Skeletal muscle cell (primary cell): Measurements from ENCODE around the gene GCGR.

Experiments used
- DNase-seq: peaks from one replicate; pipeline ENCODE4 v3.0.0-alpha.2; 2010; ENCODE audit warnings: low read depth
- H3K4me3 ChIP-seq: 2 replicates; pipeline ENCODE4 v1.5.1; 2011; ENCODE audit warnings: low read depth, mild to moderate bottlenecking, control low read depth, low read length, moderate library complexity

GCGR gene

DNA sequence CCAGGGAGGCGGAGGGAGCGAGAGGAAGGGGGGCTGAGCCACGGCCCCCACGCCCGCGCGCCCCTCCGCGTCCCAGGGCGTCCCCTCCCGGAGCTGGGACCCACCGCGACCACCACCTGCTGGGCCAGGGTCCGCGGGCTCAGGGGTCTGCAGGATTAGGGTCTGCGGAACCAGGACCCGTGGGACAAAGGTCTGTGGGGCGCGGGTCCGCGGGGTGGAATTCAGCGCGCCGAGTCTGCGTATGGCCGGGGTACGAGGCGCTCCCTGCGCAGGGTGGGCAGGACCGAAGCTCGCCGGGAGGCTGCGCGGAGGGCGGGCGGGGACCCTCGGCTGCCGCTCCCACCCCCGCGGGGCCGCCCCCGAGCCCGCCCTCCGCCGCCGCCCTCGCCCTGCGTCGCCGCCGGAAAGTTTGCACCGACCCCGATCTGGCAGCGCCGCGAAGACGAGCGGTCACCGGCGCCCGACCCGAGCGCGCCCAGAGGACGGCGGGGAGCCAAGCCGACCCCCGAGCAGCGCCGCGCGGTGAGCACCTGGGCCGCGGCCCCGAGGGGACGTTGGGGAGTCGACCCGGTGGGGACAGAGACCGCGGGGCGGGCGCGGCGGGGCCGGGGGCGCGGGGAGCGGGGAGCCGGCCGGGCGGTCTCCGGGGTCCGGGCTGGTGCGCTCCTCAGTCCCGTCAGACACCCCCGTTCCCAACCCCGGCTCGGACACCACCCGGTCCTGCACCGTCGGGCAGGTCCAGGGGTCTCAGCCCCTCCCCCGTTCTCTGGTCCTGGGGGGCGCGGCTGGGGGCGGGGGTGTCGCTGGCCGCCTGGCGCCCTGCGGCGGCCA is at the start of gene GCGR:
GCGR (plus strand) TSS at position 423 of the 831 bp plus-strand sequence. CDS start 4,869 bp downstream, outside the sequence.
- DNase-seq, result no peak
- no peak within 1 kb of the TSS for H3K4me3 ChIP-seq

- DNase-seq, result no peak
Measured at GRCh38 chr17:81792675-81793615, 11.0 kb upstream of the GCGR start.

DNA sequence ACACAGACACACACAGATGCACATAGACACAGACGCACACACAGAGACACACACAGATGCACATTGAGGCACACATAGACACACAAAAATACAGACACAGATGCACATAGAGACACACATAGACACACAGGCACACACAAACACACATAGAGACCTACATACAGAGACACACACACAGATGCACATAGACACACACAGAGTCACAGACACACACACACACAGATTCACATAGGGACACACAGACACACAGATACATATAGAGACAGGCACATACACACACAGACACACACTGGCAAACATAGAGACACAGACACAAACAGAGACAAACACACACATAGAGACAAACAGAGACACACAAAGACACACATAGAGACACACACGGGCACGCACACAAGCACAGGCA is 9.9 kb upstream of the GCGR start:
- DNase-seq, result no peak
- no peak overlapping the region for H3K4me3 ChIP-seq

More at GRCh38 chr17:81792675-81793615, 11.0 kb upstream of the GCGR start:
- H3K4me3 ChIP-seq, result no peak overlapping the region

DNA sequence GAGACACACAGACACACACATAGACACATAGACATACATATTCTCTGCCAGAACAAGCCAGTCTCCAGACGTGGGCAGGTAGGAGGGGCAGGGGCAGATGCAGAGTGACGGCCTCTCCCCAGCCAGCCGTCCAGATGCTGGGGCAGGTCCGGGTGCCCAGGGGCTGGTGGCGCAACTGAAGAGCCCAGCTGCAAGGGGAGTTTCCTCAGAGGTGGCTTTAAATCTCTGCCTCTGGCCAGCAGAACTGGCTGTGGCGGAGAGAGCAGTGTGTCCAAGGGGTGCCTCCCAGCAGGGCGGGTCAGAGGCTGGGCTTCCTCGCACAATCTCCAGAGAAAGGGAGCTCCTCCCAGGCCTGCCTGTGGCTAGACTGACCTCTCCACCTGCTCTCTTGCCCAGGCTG is 9.4 kb upstream of the GCGR start:
- DNase-seq, result no peak
- H3K4me3 ChIP-seq, result no peak overlapping the region

- H3K4me3 ChIP-seq, result no peak overlapping the region
- DNase-seq, result no peak
Measured at GRCh38 chr17:81801327-81801726, 2.6 kb upstream of the GCGR start.

DNA sequence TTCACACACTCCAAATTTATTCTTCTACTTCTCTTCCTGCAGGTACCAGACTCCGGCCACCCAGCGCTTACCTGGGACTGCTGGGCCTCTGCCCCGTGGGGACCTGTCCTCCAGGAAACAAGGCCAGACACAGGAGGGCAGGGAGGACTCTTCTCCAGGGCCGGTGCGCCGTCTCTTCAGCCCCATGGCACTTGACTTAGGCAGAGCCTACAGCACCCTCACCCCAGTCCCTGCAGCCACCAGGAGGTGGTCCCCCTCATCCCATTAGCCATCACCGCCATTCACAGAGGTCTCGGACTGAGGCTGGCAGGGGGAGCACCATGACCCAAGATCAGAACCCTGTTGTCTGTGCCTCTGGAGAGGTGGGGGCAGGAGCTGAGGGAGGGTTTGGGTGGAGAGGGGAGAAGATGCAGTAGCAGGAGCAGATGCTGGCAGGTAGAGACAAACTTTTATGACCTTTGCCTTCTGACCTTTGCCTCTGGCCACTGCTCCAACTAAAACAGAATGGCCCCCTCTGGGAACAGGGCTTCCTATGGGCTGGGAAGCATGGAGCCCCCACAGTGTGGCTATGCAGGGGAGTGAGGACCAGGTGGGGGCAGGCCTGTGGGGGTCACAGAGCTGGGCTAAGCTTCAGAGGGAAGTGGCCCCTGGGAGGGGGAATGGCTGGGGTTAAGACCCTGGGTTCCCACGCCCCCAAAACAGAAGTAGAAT is 1.7 kb upstream of the GCGR start:
- no peak for DNase-seq

GRCh38 chr17:81802856-81803643 is 900 bp upstream of the GCGR start:
- H3K4me3 ChIP-seq, result no peak overlapping the region
- DNase-seq, result no peak

More for the DNA sequence above, 1.7 kb upstream of the GCGR start:
- H3K4me3 ChIP-seq, result no peak overlapping the region

- H3K4me3 ChIP-seq, result no peak overlapping the region
- DNase-seq, result no peak
Measured at GRCh38 chr17:81804559-81805399, 829 bp downstream of the GCGR start.

DNA sequence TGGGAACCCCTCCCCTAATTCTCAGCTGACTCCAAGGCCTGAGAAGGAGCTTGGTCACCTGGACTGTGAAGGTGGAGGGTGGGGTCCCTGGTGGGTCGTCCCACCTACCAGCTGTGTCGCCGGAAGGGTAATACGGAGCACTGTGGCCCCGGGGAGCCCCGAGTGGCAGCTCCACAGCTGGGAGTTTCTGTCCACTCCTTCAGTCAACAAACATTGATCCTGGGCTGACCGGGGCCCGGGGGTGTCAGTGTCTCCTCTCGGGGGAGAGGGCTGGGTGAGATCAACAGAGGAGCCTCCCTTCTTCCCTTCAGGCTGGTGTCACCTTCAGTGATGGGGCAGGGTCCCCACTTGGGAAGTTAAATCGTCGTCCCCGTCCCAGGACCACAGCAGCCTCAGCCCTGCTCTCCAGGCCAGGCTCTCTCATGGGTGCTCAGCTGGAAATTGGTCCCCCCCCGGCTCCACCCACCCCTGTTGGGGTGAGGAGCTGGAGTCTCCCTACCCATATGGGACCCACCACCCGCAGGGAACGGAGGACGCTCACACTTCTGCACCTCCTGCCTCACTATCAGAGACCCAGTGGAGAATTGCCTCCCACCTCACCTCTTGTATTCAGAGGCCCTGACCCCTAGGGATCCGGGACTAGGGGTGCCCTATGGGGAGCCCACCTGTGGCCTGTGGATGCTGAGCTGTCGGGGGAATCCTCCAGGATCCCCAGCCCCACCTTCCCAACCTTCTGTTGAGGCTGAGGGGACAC is 1.9 kb downstream of the GCGR start:
- no peak overlapping the region for H3K4me3 ChIP-seq
- no peak for DNase-seq

GRCh38 chr17:81806461-81807209 is 2.7 kb downstream of the GCGR start:
- no peak overlapping the region for H3K4me3 ChIP-seq
- no peak for DNase-seq

DNA sequence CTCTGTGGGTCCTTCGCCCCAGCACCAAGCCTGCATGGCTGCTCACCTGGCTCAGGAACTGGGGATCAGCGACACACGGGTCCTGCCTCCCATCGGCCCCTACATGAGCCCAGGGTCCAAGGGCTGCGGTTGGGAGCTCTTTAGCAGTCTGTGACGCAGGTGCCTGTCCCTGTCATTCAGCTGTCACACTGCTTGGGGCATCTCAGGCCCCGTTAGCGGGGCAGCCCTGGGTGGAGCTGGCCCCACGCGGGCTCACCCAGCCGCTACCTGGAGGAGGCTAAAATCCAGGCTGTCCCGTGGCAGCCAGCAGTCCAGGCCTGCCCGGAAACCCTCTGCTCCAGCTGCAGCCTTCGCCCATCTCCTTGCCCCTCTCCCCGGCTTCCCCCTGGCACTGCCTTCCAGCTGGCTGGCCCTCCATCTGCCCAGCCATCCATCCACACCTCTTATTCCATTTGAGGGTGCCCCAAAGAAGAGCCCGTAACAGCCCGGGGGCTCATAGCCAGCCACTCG is 3.3 kb downstream of the GCGR start:
- DNase-seq, result no peak
- no peak overlapping the region for H3K4me3 ChIP-seq

GRCh38 chr17:81807839-81808238 is 3.9 kb downstream of the GCGR start:
- DNase-seq, result no peak
- no peak overlapping the region for H3K4me3 ChIP-seq

GRCh38 chr17:81808778-81809555 is 5.0 kb downstream of the GCGR start:
- DNase-seq, result no peak
- H3K4me3 ChIP-seq, result no peak overlapping the region

DNA sequence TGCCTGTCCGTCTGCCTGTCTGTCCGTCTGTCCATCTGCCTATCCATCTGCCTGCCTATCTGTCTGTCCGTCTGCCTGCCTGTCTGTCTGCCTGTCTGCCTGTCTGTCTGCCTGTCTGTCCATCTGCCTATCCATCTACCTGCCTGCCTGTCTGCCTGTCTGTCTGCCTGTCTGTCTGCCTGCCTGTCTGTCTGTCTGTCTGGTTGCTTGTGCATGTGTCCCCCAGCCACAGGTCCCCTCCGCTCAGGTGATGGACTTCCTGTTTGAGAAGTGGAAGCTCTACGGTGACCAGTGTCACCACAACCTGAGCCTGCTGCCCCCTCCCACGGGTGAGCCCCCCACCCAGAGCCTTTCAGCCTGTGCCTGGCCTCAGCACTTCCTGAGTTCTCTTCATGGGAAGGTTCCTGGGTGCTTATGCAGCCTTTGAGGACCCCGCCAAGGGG is 5.6 kb downstream of the GCGR start:
- H3K4me3 ChIP-seq, result no peak overlapping the region
- DNase-seq, result no peak

DNA sequence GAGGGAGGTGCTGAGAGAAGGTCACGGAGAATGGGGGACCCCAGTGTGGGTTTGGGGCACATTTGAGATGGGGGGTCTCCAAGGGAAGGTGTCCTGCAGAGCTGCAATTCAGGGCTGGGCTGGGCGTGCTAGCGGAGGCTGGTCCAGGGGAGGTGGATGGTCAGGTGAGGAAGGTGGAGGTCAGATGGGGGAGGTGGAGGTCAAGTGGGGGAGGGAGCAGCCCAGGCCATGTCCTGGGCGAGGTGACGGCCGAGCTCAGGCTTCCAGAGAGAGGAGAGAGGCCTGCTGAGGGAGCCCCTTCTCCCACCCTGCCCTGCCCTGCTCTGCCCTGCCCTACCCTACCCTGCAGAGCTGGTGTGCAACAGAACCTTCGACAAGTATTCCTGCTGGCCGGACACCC is 6.5 kb downstream of the GCGR start:
- H3K4me3 ChIP-seq, result no peak overlapping the region
- no peak for DNase-seq
